Activated T-cell treated with anti-CD3 and anti-CD28 coated beads for 24 hours (primary cell): ENCODE measurements around the gene ZBTB48.
"Not testable (repeated sequence)": the region's sequence is repeated elsewhere in the genome, so short reads cannot be mapped to it uniquely, and the experiment has no call there.

ENCODE experiments used
- DNase-seq: peaks from one replicate; pipeline ENCODE4 v3.0.0-alpha.2; 2020; ENCODE audit warnings: low read depth

ZBTB48 gene

GRCh38 chr1:6579374-6580118 lies at the start of gene ZBTB48:
TSS of gene ZBTB48 (plus strand) at chr1:6579994. CDS start at chr1:6580610, 616 bp downstream.
- peak; percentile 96 for DNase-seq

GRCh38 chr1:6530504-6531160 lies 49.2 kb upstream of the ZBTB48 start:
- DNase-seq, result no peak

GRCh38 chr1:6531996-6532395 lies 47.8 kb upstream of the ZBTB48 start:
- DNase-seq, result no peak

GRCh38 chr1:6534248-6534822 lies 45.5 kb upstream of the ZBTB48 start:
- DNase-seq, result no peak

- DNase-seq, result no peak
Measured at GRCh38 chr1:6535214-6535613, 44.6 kb upstream of the ZBTB48 start.

- DNase-seq, result no peak
Measured at GRCh38 chr1:6536291-6536690, 43.5 kb upstream of the ZBTB48 start.

GRCh38 chr1:6538956-6539355 lies 40.8 kb upstream of the ZBTB48 start:
- no peak for DNase-seq

GRCh38 chr1:6544831-6545230 lies 35.0 kb upstream of the ZBTB48 start:
- DNase-seq, result no peak

- DNase-seq, result no peak
Measured at GRCh38 chr1:6545276-6546112, 34.3 kb upstream of the ZBTB48 start.

GRCh38 chr1:6546326-6546725 lies 33.5 kb upstream of the ZBTB48 start:
- DNase-seq, result no peak

- no peak for DNase-seq
Measured at GRCh38 chr1:6547301-6547700, 32.5 kb upstream of the ZBTB48 start.

- DNase-seq, result peak; percentile 91
Measured at GRCh38 chr1:6554031-6554906, 25.5 kb upstream of the ZBTB48 start, which contains the start of gene NOL9. TSS of gene NOL9 (minus strand) at chr1:6554513. CDS start at chr1:6554502, 11 bp downstream.

GRCh38 chr1:6554907-6555778 lies 24.7 kb upstream of the ZBTB48 start, which contains the start of gene TAS1R1:
TSS of gene TAS1R1 (plus strand) at chr1:6555307. CDS start at chr1:6555374, 67 bp downstream.
- DNase-seq, result no peak

GRCh38 chr1:6557597-6557996 lies 22.2 kb upstream of the ZBTB48 start:
- DNase-seq, result no peak

- DNase-seq, result not testable (repeated sequence)
Measured at GRCh38 chr1:6559161-6559560, 20.6 kb upstream of the ZBTB48 start.

- DNase-seq, result no peak
Measured at GRCh38 chr1:6560267-6560666, 19.5 kb upstream of the ZBTB48 start.

- DNase-seq, result no peak
Measured at GRCh38 chr1:6569033-6569432, 10.8 kb upstream of the ZBTB48 start.

GRCh38 chr1:6570100-6570499 lies 9.7 kb upstream of the ZBTB48 start:
- DNase-seq, result no peak

GRCh38 chr1:6570987-6571386 lies 8.8 kb upstream of the ZBTB48 start:
- DNase-seq, result no peak
